GM18498 (cell line): ENCODE measurements around the gene TMED10.
"Not testable (repeated sequence)": the region's sequence is repeated elsewhere in the genome, so short reads cannot be mapped to it uniquely, and the experiment has no call there.

ENCODE experiments used
- ATAC-seq: cut with Tn5 transposase; IDR thresholded peaks from one replicate; pipeline ENCODE4 v1.9.1; 2021; ENCODE audit warnings: mild to moderate bottlenecking, moderate library complexity; ENCODE audit not compliant: unreplicated experiment

Gene TMED10

DNA sequence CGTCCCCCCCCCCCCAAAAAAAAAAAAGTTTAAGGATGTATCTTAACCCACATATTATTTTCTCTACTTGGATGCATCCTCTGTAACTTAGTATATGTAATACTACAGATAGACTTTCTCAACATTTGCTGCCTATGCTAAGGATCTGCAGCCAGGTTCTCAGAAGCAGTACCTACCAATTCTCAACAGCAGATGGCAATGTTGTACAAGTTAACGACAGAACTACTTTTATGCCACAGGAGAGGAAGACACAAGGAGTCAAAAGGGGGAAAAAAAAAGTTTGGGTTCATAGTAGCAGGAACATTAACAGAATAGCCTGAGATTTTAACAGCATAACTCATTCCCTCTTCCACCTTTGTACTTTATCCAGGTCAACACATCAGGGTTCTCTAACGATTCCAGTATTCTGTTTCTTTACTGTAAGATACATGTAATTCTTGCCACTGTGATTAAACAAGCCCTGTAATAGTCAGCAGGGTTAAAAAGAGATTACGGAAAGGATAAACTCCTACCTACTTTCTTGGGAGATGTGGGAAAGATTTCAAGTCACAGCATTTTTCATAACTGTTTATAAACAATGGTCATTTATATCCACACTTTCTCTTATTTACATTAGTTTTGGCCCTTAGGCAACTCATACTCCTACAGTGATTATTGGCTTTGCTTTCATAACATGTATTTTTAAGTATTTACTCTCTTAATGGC, 43.9 kb downstream of the TMED10 start:
- ATAC-seq, result no peak

DNA sequence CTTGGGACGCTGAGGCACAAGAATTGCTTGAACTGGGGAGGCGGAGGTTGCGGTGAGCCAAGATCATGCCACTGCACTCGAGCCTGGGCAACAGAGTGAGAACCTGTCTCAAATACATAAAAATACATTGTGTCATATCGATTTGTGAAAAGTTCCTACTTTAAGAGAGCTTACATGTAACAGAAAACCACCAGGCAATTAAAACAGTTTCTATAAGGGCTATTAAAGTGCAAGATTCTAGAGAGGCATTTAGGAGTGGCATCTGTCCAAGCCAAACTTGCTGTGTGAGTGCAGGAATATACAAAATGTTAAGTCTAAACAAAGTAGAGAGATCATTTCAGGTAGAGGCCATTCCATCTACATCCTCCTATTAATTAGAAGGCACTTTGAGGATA, 47.8 kb downstream of the TMED10 start:
- no peak for ATAC-seq

DNA sequence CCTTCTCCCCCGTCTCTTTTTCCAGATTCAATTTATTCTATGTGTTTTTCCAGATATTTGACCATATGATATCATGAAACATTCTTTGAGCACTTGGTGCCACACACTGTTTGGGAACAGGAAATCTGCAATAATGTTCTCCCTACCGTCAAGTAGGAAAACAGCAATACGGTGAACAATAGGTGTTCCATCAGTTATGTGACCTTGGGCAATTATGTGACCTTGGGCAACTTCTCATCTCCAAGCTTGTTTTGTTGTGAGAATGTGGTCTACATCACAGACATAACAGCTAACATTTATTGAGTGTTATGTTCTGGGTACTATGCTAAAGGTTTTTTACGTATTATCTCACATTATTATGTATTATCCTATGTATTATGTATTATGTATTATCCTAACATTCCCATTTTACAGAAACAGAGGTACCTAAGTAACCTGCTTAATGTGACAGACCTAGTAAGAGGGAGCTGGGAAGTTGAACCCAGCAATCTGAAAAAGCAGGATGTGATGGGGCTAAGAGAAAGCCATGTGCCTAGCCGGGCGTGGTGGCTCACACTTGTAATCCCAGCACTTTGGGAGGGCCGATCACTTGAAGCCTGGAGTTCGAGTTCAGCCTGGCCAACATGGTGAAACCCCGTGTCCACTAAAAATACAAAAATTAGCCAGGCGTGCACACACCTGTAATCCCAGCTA, 48.4 kb downstream of the TMED10 start:
- no peak for ATAC-seq

DNA sequence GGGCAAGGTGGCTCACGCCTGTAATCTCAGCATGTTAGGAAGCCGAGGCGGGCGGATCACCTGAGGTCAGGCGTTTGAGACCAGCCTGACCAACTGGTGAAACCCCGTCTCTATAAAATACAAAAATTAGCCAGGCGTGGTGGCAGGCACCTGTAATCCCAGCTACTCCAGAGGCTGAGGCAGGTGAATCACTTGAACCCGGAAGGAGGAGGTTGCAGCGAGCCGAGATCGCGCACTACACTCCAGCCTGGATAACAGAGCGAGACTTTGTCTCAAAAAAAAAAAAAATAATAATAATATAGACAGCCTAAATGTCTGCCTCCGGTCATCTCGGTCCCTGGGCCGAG, 49.0 kb downstream of the TMED10 start:
- not testable (repeated sequence) for ATAC-seq

DNA sequence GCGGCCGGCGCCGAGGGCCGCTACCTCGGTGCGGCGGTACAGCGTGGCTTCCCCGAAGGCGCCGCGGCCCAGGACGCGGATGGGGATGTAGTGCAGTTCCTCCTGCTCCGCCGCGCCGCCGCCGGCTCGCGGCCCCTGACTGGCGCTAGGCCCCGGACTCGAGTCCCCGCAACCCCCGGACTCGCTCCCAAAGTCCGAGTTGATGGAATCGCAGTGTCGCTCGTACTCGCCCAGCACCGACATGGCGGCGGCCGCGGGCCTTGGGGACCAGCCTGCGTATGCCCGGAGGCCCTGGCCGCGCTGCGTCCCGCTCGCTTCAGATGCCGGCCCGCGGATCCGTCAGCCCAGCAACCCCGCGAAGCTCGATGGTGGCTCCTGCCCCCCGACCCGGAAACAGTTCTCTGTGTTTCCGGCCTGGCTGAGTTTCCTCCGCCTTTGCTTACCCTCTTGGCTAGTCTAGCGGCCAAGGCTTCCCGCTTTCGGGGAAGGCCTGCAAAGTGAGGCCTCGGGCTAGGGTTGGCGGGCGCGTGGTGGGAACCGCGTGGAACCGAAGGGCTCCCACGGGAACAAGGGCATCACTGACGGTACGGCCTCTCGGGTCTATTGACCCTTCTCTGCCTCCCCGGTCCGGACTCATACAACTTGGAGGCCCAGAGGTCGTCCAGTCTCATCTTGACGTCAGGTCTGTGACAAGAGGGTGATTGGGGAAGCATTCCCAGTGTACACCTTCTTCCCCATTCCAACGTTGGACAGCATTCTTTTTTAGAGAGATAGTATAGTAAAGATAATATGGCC, 49.5 kb downstream of the TMED10 start, which contains the start of gene NEK9:
NEK9 (minus strand) TSS at position 370 of the 795 bp plus-strand sequence; CDS start at position 243, 127 bp downstream.
- peak; percentile 88 for ATAC-seq

DNA sequence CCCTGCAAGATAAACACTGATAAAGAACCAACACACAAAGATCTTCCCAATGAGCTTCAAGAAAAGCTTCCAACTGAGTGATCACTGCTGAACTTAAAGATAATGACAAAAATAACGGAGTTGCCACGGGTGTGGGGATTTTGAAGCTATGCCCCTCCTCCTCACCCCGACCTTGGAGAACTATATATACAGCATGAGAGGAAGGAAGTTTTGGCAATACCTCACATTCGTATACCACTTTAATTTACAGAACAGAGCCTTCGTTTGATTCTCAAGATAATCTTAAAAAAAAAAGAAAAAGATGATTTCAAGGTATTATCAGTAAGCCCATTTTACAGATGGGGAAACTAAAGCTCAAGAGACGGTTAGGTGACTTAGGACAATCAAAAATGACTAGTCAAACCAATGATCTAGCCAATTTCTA, 50.3 kb downstream of the TMED10 start:
- ATAC-seq, result no peak

DNA sequence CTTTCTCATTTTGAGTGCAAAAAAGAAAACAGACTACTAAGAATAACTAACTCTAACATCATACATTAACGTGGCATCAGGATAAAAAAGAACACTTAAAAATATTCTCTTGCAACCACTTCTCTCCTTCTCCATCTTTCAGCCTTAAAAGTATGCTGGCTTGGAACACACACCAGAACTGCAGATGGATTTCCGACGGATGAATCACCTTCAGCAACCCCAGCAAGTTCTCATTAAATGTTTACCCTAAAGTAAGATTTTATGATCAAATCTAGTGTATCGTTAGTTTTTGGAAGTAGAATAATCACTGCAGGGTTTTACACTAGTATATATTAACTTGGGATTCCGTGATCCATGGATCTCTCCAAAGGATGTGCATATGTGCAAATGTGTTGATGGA, 50.8 kb downstream of the TMED10 start:
- ATAC-seq, result no peak

DNA sequence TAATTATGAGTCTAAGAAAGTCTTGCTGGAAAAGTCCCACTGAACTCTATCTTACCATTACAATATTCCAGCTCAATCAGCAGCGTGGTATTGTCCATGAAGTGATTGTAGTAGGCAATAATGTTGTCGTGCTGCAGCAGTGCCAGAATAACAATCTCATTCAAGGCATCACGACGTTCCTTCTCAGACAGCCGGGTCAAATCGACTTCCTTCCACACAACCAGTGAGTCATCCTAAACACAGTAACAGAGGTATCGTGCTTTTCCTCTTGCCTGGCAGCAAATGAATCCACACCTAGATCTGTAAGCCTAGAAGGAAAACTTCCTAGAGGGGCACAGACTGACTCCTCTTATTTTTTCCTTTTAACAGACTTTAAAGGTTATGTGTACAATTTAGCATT, 52.4 kb downstream of the TMED10 start:
- no peak for ATAC-seq

DNA sequence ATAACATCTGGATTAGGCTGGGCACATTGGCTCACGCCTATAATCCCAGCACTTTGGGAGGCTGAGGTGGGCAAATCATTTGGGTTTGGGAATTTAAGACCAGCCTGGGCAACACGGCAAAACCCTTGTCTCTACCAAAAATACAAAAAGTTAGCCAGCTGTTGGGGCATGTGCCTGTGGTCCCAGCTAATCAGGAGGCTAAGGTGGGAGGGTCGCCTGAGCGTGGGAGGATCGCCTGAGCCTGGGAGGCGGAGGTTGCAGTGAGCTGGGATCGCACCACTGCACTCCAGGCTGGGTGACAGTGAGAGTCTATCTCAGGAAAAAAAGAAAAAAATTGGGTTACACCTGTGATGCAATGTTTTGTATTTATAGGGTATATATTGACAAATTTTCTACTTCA, 54.9 kb downstream of the TMED10 start:
- ATAC-seq, result no peak

DNA sequence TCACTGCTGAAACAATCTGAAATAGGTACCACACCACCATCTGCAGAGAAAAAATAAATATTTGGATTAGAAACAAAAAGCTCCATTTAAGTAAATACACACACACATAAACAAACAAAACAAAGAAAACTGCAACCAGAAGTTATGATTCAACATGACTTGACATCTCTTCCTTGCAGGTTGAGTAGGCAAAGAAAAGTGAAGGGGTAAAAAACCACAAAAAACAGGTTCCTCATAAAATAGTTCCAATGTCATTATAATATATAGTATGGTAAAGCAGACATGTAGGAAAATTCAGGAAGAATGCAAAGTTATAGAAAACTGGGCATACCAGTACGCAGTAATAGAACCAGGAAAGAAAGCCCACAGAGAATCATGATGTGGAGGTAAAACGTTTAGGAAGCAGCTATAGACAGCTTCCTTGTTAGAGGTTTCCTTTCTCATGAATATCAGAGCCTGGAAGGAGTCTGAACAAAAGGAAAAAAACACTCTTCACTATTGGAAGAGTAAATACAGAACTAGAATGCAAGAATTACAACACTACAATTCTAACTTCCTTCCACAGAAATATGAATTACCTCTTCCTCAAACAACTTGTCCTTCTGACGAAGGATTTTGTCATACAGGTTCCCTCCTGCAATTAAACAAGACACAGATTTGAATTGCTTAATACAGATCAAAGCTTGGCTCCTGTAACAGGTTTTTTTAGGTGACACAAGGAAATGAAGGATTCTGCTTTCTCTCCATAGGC, 55.7 kb downstream of the TMED10 start:
- no peak for ATAC-seq

DNA sequence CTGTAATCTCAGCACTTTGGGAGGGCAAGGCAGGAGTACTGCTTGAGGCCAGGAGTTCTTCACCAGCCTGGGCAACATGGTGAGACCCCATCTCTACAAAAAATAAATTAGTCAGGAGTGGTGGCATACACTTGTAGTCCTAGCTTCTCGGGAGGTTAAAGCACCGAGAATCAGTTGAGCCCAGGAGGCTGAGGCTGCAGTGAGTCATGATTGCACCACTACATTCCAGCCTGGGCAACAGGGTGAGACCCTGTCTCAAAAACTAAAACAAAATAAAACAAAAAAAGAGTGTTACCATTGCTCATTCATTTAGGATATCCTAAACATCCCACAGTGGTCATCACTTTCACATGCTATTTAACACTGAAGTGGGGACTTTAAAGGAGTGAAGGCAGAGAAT, 57.4 kb downstream of the TMED10 start:
- ATAC-seq, result no peak

DNA sequence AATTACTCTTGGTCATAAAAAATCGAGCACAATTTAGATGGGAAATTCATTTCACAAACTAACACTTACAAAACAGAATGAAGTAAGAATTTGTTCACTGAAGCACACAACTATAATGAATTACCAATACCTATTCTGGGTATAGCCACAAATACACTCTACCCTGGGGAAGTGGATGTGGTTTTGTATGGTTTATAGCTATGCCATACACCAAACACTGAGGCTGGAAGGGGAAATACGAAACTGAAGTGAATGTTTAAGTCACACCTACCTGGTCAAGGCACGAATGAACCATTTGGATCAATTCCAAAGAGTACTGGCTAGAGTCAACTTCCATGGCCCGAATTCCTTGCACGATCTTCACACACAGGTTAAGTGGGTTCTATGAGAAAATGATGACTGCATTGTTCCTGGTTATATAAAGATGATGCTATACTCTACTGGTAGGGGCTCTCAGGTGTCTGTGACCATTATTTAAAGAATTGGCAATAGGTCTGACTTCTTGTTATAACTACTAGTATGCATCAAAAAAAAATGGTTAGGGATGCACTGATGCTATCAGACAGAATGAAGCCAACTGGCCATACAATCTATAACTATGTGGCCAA, 62.4 kb downstream of the TMED10 start:
- no peak for ATAC-seq

DNA sequence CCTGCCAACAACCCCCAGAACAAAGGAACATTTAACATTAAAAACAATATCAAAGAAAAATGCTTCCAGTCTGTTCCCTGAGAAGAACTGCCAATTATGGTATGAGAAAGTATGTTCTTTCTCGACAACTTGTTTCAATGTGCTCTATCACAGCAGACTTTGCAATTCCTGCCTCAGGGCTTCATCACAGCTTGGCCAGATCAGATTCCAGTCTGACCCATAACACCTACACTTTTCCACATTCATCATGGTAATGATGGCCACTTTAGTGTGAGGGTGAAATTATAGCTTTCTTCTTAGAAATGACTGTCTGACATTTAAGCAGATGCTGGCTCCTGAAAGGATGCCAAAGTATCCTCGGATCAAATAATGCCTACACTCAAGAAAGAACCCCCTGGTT, 66.5 kb downstream of the TMED10 start:
- ATAC-seq, result no peak

DNA sequence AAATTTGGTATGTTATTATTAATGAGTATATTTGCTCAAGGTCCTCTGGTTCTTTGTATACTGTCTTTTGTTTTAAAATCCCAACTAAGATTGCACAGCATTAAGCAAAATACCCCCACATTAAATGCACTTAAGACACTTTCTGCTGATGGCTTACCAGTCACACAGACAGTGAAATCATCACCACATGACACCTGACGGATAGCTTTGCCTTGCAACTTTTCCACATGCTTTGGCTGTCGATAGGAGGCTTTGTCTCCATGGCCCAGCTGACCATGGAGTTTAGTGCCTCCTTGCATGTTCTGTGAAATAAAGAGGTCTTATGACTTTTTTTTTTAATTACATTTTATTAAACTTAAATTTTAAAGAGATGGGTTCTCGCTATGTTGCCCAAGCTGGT, 69.2 kb downstream of the TMED10 start:
- no peak for ATAC-seq

DNA sequence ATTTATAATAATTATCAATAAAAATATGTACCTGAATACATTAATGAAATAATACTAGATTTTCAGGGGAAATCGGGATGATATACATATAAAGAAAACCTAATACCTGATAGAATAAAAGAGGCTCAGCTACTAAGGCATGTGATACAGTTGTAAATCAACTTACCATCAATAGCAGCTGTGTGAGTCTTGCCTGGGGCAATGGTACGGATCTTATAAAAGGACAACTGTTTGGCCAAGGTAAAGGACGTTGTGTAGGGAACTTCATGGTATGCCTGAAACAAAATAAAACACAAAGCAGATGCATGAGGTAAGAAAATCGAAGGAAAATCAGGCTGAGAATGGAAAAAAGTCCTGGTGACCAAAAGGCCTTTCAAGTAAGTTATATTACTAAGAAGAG, 74.9 kb downstream of the TMED10 start:
- ATAC-seq, result no peak

DNA sequence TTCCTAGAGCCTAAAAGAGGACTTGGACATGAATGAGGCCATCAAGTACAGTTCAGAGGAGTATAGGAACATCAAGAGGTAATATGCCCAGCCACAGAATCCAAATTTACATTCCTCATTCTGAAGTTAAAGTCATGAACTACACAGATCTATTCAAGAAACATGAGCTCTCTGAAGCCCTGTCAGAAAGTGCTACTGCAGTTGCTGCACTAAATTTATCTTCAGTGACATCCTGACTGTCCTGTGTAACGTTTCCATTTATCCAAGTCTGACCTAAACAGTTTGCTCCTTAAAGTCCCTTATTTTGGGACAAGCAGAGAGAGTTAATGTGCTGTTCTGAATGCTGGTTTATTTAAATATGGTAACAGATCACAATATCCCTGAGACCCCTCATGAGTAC, 77.7 kb downstream of the TMED10 start:
- no peak for ATAC-seq

DNA sequence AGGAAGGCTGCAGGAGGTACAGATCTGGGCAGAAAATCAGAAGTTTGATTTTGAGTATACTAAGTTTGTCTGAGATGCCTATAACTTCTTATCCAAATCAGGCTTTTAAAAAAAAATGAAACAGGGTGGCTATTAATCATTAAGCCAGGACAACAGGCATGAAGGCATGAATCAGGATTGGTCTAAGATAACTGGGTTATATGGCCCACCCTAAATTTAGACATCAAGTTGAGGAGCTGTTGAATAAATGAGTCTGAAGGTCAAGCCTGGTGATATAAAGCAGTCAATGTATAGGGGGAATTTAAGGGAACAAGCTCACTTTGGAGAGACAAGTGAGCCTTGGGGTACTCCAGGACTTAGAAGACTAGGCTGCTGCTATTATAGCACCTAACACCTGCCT, 78.2 kb downstream of the TMED10 start:
- no peak for ATAC-seq

DNA sequence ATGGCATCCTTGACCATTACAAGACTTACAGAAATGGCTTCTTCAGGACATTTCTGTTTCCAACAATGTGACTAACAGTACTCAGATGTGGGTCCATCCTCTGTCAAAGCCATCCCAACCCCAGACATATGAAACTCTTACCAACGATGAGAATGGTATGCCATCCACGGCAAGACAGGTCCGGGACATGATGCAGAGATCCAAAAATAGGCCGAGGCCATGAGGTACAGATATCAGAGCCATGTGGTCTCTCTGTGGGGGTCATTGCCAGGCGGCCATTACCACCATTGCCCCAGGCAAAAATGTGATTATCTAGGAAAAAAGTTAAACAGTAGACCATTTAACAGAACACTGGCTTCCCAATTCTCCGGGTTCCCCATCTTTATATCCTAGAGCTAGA, 79.5 kb downstream of the TMED10 start:
- no peak for ATAC-seq

DNA sequence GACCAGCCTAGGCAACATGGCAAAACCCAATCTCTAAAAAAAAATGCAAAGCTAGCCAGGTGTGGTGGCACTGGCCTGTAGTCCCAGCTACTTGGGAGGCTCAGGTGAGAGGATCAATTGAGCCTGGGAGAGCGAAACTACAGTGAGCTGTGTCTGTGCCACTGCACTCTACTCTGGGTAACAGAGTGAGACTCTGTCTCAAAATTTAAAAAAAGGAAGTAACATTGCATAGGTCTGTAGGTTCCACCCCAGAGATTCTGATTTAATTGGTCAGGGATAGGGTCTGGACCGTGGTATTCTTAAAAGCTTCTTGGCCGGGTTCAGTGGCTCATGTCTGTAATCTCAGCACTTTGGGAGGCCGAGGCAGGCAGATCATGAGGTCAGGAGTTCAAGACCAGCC, 80.7 kb downstream of the TMED10 start:
- ATAC-seq, result no peak

DNA sequence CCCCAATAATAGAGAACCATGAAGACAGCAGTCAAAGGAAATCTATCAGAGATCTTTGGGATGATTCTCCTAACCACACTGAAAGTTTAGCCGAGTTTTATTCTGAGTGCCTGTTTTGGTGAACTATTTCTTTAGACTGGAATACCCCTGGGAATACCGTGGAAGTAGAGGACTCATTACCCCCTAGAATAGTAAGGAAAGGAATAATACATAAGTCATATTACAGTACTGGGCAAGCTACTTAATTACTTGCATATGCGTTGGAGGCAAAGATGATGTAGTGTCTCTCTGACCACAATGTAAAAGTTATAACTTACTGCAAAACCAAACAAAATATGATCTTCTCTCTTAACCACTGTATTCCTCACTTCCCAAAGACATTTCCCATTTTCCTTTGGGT, 81.5 kb downstream of the TMED10 start:
- ATAC-seq, result no peak

DNA sequence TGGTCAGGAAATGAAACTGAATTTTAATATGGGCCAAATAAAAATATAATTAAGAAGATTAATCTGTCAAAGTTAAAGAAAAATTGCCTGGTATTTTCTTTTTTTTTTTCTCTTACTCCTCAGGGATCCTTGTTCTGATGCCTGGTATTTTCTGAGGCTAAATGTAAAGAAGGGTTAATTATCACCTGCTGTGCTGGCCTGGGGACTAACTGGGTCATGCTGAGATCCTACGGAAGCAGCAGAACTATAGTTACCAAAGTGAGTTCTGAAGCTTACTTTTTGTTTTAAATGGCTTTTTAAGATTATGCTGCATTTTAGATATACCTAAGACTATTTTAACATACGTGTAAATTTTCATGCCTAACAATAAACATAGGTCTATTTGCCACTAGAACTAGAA, 83.7 kb downstream of the TMED10 start:
- no peak for ATAC-seq
